Breast epithelium (tissue), 3 donors: ENCODE measurements around the gene DAB1.

Source experiments
- CTCF ChIP-seq, 3 donors: fragments of 450-650 bp; IDR thresholded peaks; one replicate each; pipeline ENCODE4 v1.5.1; 2016 to 2017; ENCODE audit warnings: antibody characterized with exemption in 3 of 3, mild to moderate bottlenecking in 3 of 3, moderate library complexity in 3 of 3
- POLR2A ChIP-seq: fragments of 450-650 bp; IDR thresholded peaks from one replicate; pipeline ENCODE4 v1.6.1; 2016; ENCODE audit warnings: antibody characterized with exemption, mild to moderate bottlenecking, moderate library complexity
- POLR2AphosphoS5 ChIP-seq, 3 donors: sonication (generic); formaldehyde crosslinking; IDR thresholded peaks; one replicate each; pipeline ENCODE4 v1.6.1; 2017; ENCODE audit warnings: antibody characterized with exemption in 3 of 3

- TF ChIP-seq POLR2AphosphoS5 (IDR thresholded peaks at IDR 0.05) (no peak), CTCF (IDR thresholded peaks at IDR 0.05) (no peak), POLR2A (no peak)
Observed at GRCh38 chr1:57376041-57376440, 47.8 kb downstream of the DAB1 start.
